ENCODE data around the gene PAQR8. TPM values are rescaled to one million over a fixed set of nuclear protein-coding genes. Genes with fewer than 3 reads are reported as not detected.
"Not testable (repeated sequence)": the region's sequence is repeated elsewhere in the genome, so short reads cannot be mapped to it uniquely, and the experiment has no call there.

Gene PAQR8
- total and polyA plus RNA-seq, 4 donors = 36.0 to 60.1 (median 40.9) TPM

GRCh38 chr6:52385074-52385473 lies 23.1 kb downstream of the PAQR8 start:
- peaks cover 6% of the 10 kb centered on the region for H3K4me1 ChIP-seq (ENCODE audit: control insufficient read depth, insufficient read depth, low read length)
- no peak overlapping the region for H3K4me3 ChIP-seq (ENCODE audit: low read depth, low read length)
- no peak overlapping the region for H3K27ac ChIP-seq (ENCODE audit: low read depth, low read length)
- WGBS (ENCODE audit: insufficient coverage) = no CpG with 5 or more reads among the region's 4 CpGs
- no peak for DNase-seq (ENCODE audit: low read depth in 4 of 6, low spot score in 6 of 6)
- no peaks in the 10 kb centered on the region for H3K27me3 ChIP-seq (ENCODE audit: control insufficient read depth, insufficient read depth, low read length)
- peaks cover 3% of the 10 kb centered on the region for H3K36me3 ChIP-seq (ENCODE audit: control insufficient read depth, insufficient read depth, low read length)
- peaks cover 5% of the 10 kb centered on the region for H3K9me3 ChIP-seq (ENCODE audit: control insufficient read depth, insufficient read depth, low read length)

GRCh38 chr6:52388119-52388518 lies 26.2 kb downstream of the PAQR8 start:
- no CpG with 5 or more reads among the region's 4 CpGs for WGBS (ENCODE audit: insufficient coverage)
- H3K27ac ChIP-seq (ENCODE audit: low read depth, low read length) = peak overlapping the region; percentile 52
- H3K9me3 ChIP-seq (ENCODE audit: control insufficient read depth, insufficient read depth, low read length); DNase-seq (ENCODE audit: low read depth in 4 of 6, low spot score in 6 of 6); H3K4me3 ChIP-seq (ENCODE audit: low read depth, low read length); H3K36me3 ChIP-seq (ENCODE audit: control insufficient read depth, insufficient read depth, low read length); H3K27me3 ChIP-seq (ENCODE audit: control insufficient read depth, insufficient read depth, low read length): not testable (repeated sequence)
- peaks cover 11% of the 10 kb centered on the region for H3K4me1 ChIP-seq (ENCODE audit: control insufficient read depth, insufficient read depth, low read length)

- Histone ChIP-seq H3K4me3 (ENCODE audit: low read depth, low read length) (no peak overlapping the region), H3K9me3 (ENCODE audit: control insufficient read depth, insufficient read depth, low read length) (peaks cover 5% of the 10 kb centered on the region), H3K27ac (ENCODE audit: low read depth, low read length) (peak overlapping the region; percentile 52), H3K27me3 (ENCODE audit: control insufficient read depth, insufficient read depth, low read length) (no peaks in the 10 kb centered on the region), H3K36me3 (ENCODE audit: control insufficient read depth, insufficient read depth, low read length) (no peaks in the 10 kb centered on the region), H3K4me1 (ENCODE audit: control insufficient read depth, insufficient read depth, low read length) (peaks cover 11% of the 10 kb centered on the region)
- DNase-seq (ENCODE audit: low read depth in 4 of 6, low spot score in 6 of 6) = peak in 2 of 6 donors; percentile 35 to 43
- WGBS (ENCODE audit: insufficient coverage) = 55% methylated on average over 3 of the region's 4 CpGs
Observed at GRCh38 chr6:52388790-52389189, 26.8 kb downstream of the PAQR8 start.

- Histone ChIP-seq H3K4me1 (ENCODE audit: control insufficient read depth, insufficient read depth, low read length) (peaks cover 11% of the 10 kb centered on the region), H3K9me3 (ENCODE audit: control insufficient read depth, insufficient read depth, low read length) (peaks cover 5% of the 10 kb centered on the region), H3K36me3 (ENCODE audit: control insufficient read depth, insufficient read depth, low read length) (no peaks in the 10 kb centered on the region), H3K27ac (ENCODE audit: low read depth, low read length) (peak overlapping the region; percentile 5), H3K27me3 (ENCODE audit: control insufficient read depth, insufficient read depth, low read length) (no peaks in the 10 kb centered on the region), H3K4me3 (ENCODE audit: low read depth, low read length) (no peak overlapping the region)
- 100% methylated on average over 1 of the region's 1 CpG for WGBS (ENCODE audit: insufficient coverage)
- no peak for DNase-seq (ENCODE audit: low read depth in 4 of 6, low spot score in 6 of 6)
Observed at GRCh38 chr6:52389264-52389625, 27.3 kb downstream of the PAQR8 start.

- peaks cover 11% of the 10 kb centered on the region for H3K4me1 ChIP-seq (ENCODE audit: control insufficient read depth, insufficient read depth, low read length)
- peak overlapping the region; percentile 5 for H3K27ac ChIP-seq (ENCODE audit: low read depth, low read length)
- peaks cover 5% of the 10 kb centered on the region for H3K9me3 ChIP-seq (ENCODE audit: control insufficient read depth, insufficient read depth, low read length)
- DNase-seq (ENCODE audit: low read depth in 4 of 6, low spot score in 6 of 6) = peak in 2 of 6 donors; percentile 55 to 65
- H3K27me3 ChIP-seq (ENCODE audit: control insufficient read depth, insufficient read depth, low read length) = no peaks in the 10 kb centered on the region
- H3K36me3 ChIP-seq (ENCODE audit: control insufficient read depth, insufficient read depth, low read length) = no peaks in the 10 kb centered on the region
- H3K4me3 ChIP-seq (ENCODE audit: low read depth, low read length) = no peak overlapping the region
- WGBS (ENCODE audit: insufficient coverage) = 0% methylated on average over 1 of the region's 8 CpGs
Observed at GRCh38 chr6:52389626-52390360, 27.8 kb downstream of the PAQR8 start.

- WGBS (ENCODE audit: insufficient coverage) = no CpG with 5 or more reads among the region's 4 CpGs
- Histone ChIP-seq H3K36me3 (ENCODE audit: control insufficient read depth, insufficient read depth, low read length) (no peaks in the 10 kb centered on the region), H3K27ac (ENCODE audit: low read depth, low read length) (no peak overlapping the region), H3K9me3 (ENCODE audit: control insufficient read depth, insufficient read depth, low read length) (peaks cover 5% of the 10 kb centered on the region), H3K27me3 (ENCODE audit: control insufficient read depth, insufficient read depth, low read length) (no peaks in the 10 kb centered on the region), H3K4me1 (ENCODE audit: control insufficient read depth, insufficient read depth, low read length) (peaks cover 11% of the 10 kb centered on the region), H3K4me3 (ENCODE audit: low read depth, low read length) (no peak overlapping the region)
- DNase-seq (ENCODE audit: low read depth in 4 of 6, low spot score in 6 of 6) = no peak
Observed at GRCh38 chr6:52390361-52390727, 28.4 kb downstream of the PAQR8 start.

- no peaks in the 10 kb centered on the region for H3K36me3 ChIP-seq (ENCODE audit: control insufficient read depth, insufficient read depth, low read length)
- peak in 3 of 6 donors; percentile 45 to 88 (median 74) for DNase-seq (ENCODE audit: low read depth in 4 of 6, low spot score in 6 of 6)
- no peak overlapping the region for H3K4me3 ChIP-seq (ENCODE audit: low read depth, low read length)
- H3K4me1 ChIP-seq (ENCODE audit: control insufficient read depth, insufficient read depth, low read length) = peaks cover 11% of the 10 kb centered on the region
- peaks cover 5% of the 10 kb centered on the region for H3K9me3 ChIP-seq (ENCODE audit: control insufficient read depth, insufficient read depth, low read length)
- H3K27me3 ChIP-seq (ENCODE audit: control insufficient read depth, insufficient read depth, low read length) = no peaks in the 10 kb centered on the region
- WGBS (ENCODE audit: insufficient coverage) = 20% methylated on average over 1 of the region's 1 CpG
- H3K27ac ChIP-seq (ENCODE audit: low read depth, low read length) = no peak overlapping the region
Observed at GRCh38 chr6:52391599-52391998, 29.6 kb downstream of the PAQR8 start.

GRCh38 chr6:52392944-52393343 lies 31.0 kb downstream of the PAQR8 start:
- no CpG with 5 or more reads among the region's 1 CpG for WGBS (ENCODE audit: insufficient coverage)
- H3K36me3 ChIP-seq (ENCODE audit: control insufficient read depth, insufficient read depth, low read length) = no peaks in the 10 kb centered on the region
- no peak overlapping the region for H3K27ac ChIP-seq (ENCODE audit: low read depth, low read length)
- no peak overlapping the region for H3K4me3 ChIP-seq (ENCODE audit: low read depth, low read length)
- no peaks in the 10 kb centered on the region for H3K9me3 ChIP-seq (ENCODE audit: control insufficient read depth, insufficient read depth, low read length)
- no peaks in the 10 kb centered on the region for H3K27me3 ChIP-seq (ENCODE audit: control insufficient read depth, insufficient read depth, low read length)
- no peak for DNase-seq (ENCODE audit: low read depth in 4 of 6, low spot score in 6 of 6)
- peaks cover 11% of the 10 kb centered on the region for H3K4me1 ChIP-seq (ENCODE audit: control insufficient read depth, insufficient read depth, low read length)

GRCh38 chr6:52393780-52394179 lies 31.8 kb downstream of the PAQR8 start:
- peaks cover 8% of the 10 kb centered on the region for H3K4me1 ChIP-seq (ENCODE audit: control insufficient read depth, insufficient read depth, low read length)
- WGBS (ENCODE audit: insufficient coverage) = 100% methylated on average over 1 of the region's 1 CpG
- H3K9me3 ChIP-seq (ENCODE audit: control insufficient read depth, insufficient read depth, low read length) = no peaks in the 10 kb centered on the region
- H3K27me3 ChIP-seq (ENCODE audit: control insufficient read depth, insufficient read depth, low read length) = no peaks in the 10 kb centered on the region
- H3K27ac ChIP-seq (ENCODE audit: low read depth, low read length) = no peak overlapping the region
- no peaks in the 10 kb centered on the region for H3K36me3 ChIP-seq (ENCODE audit: control insufficient read depth, insufficient read depth, low read length)
- no peak for DNase-seq (ENCODE audit: low read depth in 4 of 6, low spot score in 6 of 6)
- no peak overlapping the region for H3K4me3 ChIP-seq (ENCODE audit: low read depth, low read length)

GRCh38 chr6:52394251-52394666 lies 32.3 kb downstream of the PAQR8 start:
- no peak overlapping the region for H3K27ac ChIP-seq (ENCODE audit: low read depth, low read length)
- H3K9me3 ChIP-seq (ENCODE audit: control insufficient read depth, insufficient read depth, low read length) = no peaks in the 10 kb centered on the region
- no peaks in the 10 kb centered on the region for H3K27me3 ChIP-seq (ENCODE audit: control insufficient read depth, insufficient read depth, low read length)
- H3K4me3 ChIP-seq (ENCODE audit: low read depth, low read length) = no peak overlapping the region
- H3K4me1 ChIP-seq (ENCODE audit: control insufficient read depth, insufficient read depth, low read length) = peaks cover 8% of the 10 kb centered on the region
- no CpG with 5 or more reads among the region's 4 CpGs for WGBS (ENCODE audit: insufficient coverage)
- DNase-seq (ENCODE audit: low read depth in 4 of 6, low spot score in 6 of 6) = no peak
- H3K36me3 ChIP-seq (ENCODE audit: control insufficient read depth, insufficient read depth, low read length) = no peaks in the 10 kb centered on the region
